Stimulated activated naive B cell treated with anti-CD40 and anti-IgM and Interleukin-4, amounts not matched to agents 10 μg/mL and 1 μg/mL and 100 μg/mL, for 72 hours (primary cell): ENCODE measurements around the gene BNC1.
A peak's percentile ranks its signal among the peaks of the same experiment; 100 is the strongest.

ENCODE experiments used
- ATAC-seq, 2 donors: fragments of 150-1000 bp; cut with Tn5 transposase; replicated peaks; 2 replicates each; pipeline ENCODE4 v1.10.0; 2021; ENCODE audit warnings: moderate library complexity in 1 of 2
- DNase-seq: peaks from one replicate; pipeline ENCODE4 v3.0.0; 2021
- H3K27ac Mint-ChIP-seq: one replicate; pipeline ENCODE4 v1.8.0; 2022; ENCODE audit warnings: mild to moderate bottlenecking, mixed read lengths
- H3K27me3 Mint-ChIP-seq, 2 donors: one replicate each; pipeline ENCODE4 v1.8.0; 2022; ENCODE audit warnings: mixed read lengths in 2 of 2
- H3K36me3 Mint-ChIP-seq, 2 donors: one replicate each; pipeline ENCODE4 v1.8.0; 2022; ENCODE audit warnings: mixed read lengths in 2 of 2, mild to moderate bottlenecking in 1 of 2
- H3K4me1 Mint-ChIP-seq, 2 donors: one replicate each; pipeline ENCODE4 v1.8.0; 2022; ENCODE audit warnings: mixed read lengths in 2 of 2, mild to moderate bottlenecking in 1 of 2
- H3K4me3 Mint-ChIP-seq, 2 donors: one replicate each; pipeline ENCODE4 v1.8.0; 2022; ENCODE audit warnings: mild to moderate bottlenecking in 2 of 2, mixed read lengths in 2 of 2, moderate library complexity in 1 of 2
- H3K9me3 Mint-ChIP-seq, 2 donors: one replicate each; pipeline ENCODE4 v1.8.0; 2022; ENCODE audit warnings: mixed read lengths in 2 of 2, mild to moderate bottlenecking in 1 of 2

The BNC1 gene

GRCh38 chr15:83306561-83306960 is 22.1 kb upstream of the BNC1 start:
- Mint-ChIP-seq H3K27ac (no peak overlapping the region), H3K4me3 (no peak overlapping the region), H3K9me3 (no peaks in the 10 kb centered on the region), H3K4me1 (no peaks in the 10 kb centered on the region), H3K27me3 (peaks cover 28 to 35% of the 10 kb centered on the region in 2 donors), H3K36me3 (no peaks in the 10 kb centered on the region)
- ATAC-seq (no peak), DNase-seq (no peak)

- Mint-ChIP-seq H3K9me3 (no peaks in the 10 kb centered on the region), H3K4me1 (no peaks in the 10 kb centered on the region), H3K36me3 (no peaks in the 10 kb centered on the region), H3K27me3 (peaks cover 28 to 42% of the 10 kb centered on the region in 2 donors), H3K27ac (no peak overlapping the region), H3K4me3 (no peak overlapping the region)
- DNase-seq = no peak
- ATAC-seq = no peak
These were observed 21.3 kb upstream of the BNC1 start for GRCh38 chr15:83305704-83306291.

- ATAC-seq (no peak), DNase-seq (no peak)
- no peaks in the 10 kb centered on the region for H3K36me3 Mint-ChIP-seq
- peaks cover 28 to 44% of the 10 kb centered on the region in 2 donors for H3K27me3 Mint-ChIP-seq
- H3K4me1 Mint-ChIP-seq = no peaks in the 10 kb centered on the region
- H3K4me3 Mint-ChIP-seq = no peak overlapping the region
- H3K27ac Mint-ChIP-seq = no peak overlapping the region
- no peaks in the 10 kb centered on the region for H3K9me3 Mint-ChIP-seq
These were observed 20.6 kb upstream of the BNC1 start for GRCh38 chr15:83304861-83305703.

- DNase-seq = no peak
- Mint-ChIP-seq H3K27me3 (peaks cover 33 to 50% of the 10 kb centered on the region in 2 donors), H3K4me1 (no peaks in the 10 kb centered on the region), H3K36me3 (no peaks in the 10 kb centered on the region), H3K4me3 (no peak overlapping the region), H3K9me3 (no peaks in the 10 kb centered on the region), H3K27ac (no peak overlapping the region)
- ATAC-seq = no peak
These were observed 19.1 kb upstream of the BNC1 start for GRCh38 chr15:83303535-83303934.

GRCh38 chr15:83300826-83301225 is 16.4 kb upstream of the BNC1 start:
- no peak overlapping the region for H3K27ac Mint-ChIP-seq
- no peak for DNase-seq
- no peak for ATAC-seq
- no peaks in the 10 kb centered on the region for H3K9me3 Mint-ChIP-seq
- no peak overlapping the region for H3K4me3 Mint-ChIP-seq
- H3K36me3 Mint-ChIP-seq = no peaks in the 10 kb centered on the region
- H3K4me1 Mint-ChIP-seq = no peaks in the 10 kb centered on the region
- H3K27me3 Mint-ChIP-seq = peaks cover 38 to 54% of the 10 kb centered on the region in 2 donors

- peaks cover 37 to 48% of the 10 kb centered on the region in 2 donors for H3K27me3 Mint-ChIP-seq
- DNase-seq = no peak
- H3K4me1 Mint-ChIP-seq = no peaks in the 10 kb centered on the region
- ATAC-seq = no peak
- no peak overlapping the region for H3K4me3 Mint-ChIP-seq
- H3K27ac Mint-ChIP-seq = no peak overlapping the region
- H3K36me3 Mint-ChIP-seq = no peaks in the 10 kb centered on the region
- no peaks in the 10 kb centered on the region for H3K9me3 Mint-ChIP-seq
These were observed 15.0 kb upstream of the BNC1 start for GRCh38 chr15:83299462-83299861.

- Mint-ChIP-seq H3K9me3 (no peaks in the 10 kb centered on the region), H3K4me3 (no peak overlapping the region), H3K27ac (no peak overlapping the region), H3K36me3 (no peaks in the 10 kb centered on the region), H3K4me1 (no peaks in the 10 kb centered on the region), H3K27me3 (peaks cover 21 to 24% of the 10 kb centered on the region in 2 donors)
- no peak for ATAC-seq
- DNase-seq = no peak
These were observed 11.0 kb upstream of the BNC1 start for GRCh38 chr15:83295417-83295816.

- no peak for ATAC-seq
- Mint-ChIP-seq H3K36me3 (no peaks in the 10 kb centered on the region), H3K4me3 (no peak overlapping the region), H3K4me1 (no peaks in the 10 kb centered on the region), H3K9me3 (no peaks in the 10 kb centered on the region), H3K27me3 (peaks cover 24 to 34% of the 10 kb centered on the region in 2 donors), H3K27ac (no peak overlapping the region)
- DNase-seq = no peak
These were observed 8.7 kb upstream of the BNC1 start for GRCh38 chr15:83293201-83293600.

GRCh38 chr15:83292317-83292716 is 7.9 kb upstream of the BNC1 start:
- Mint-ChIP-seq H3K36me3 (no peaks in the 10 kb centered on the region), H3K4me1 (no peaks in the 10 kb centered on the region), H3K9me3 (no peaks in the 10 kb centered on the region), H3K27me3 (peaks cover 33 to 38% of the 10 kb centered on the region in 2 donors), H3K27ac (no peak overlapping the region), H3K4me3 (no peak overlapping the region)
- ATAC-seq = no peak
- no peak for DNase-seq

- Mint-ChIP-seq H3K4me3 (no peak overlapping the region), H3K9me3 (no peaks in the 10 kb centered on the region), H3K27me3 (peaks cover 39 to 43% of the 10 kb centered on the region in 2 donors), H3K4me1 (no peaks in the 10 kb centered on the region), H3K36me3 (no peaks in the 10 kb centered on the region), H3K27ac (no peak overlapping the region)
- ATAC-seq (no peak), DNase-seq (no peak)
These were observed 5.8 kb upstream of the BNC1 start for GRCh38 chr15:83290236-83290635.

- no peaks in the 10 kb centered on the region for H3K9me3 Mint-ChIP-seq
- H3K4me3 Mint-ChIP-seq = no peak overlapping the region
- no peak for DNase-seq
- H3K27ac Mint-ChIP-seq = no peak overlapping the region
- H3K27me3 Mint-ChIP-seq = peaks cover 39 to 42% of the 10 kb centered on the region in 2 donors
- ATAC-seq = no peak
- no peaks in the 10 kb centered on the region for H3K36me3 Mint-ChIP-seq
- H3K4me1 Mint-ChIP-seq = no peaks in the 10 kb centered on the region
These were observed 4.7 kb upstream of the BNC1 start for GRCh38 chr15:83289160-83289559.

GRCh38 chr15:83288381-83288801 is 3.9 kb upstream of the BNC1 start:
- Mint-ChIP-seq H3K27me3 (peaks cover 43 to 48% of the 10 kb centered on the region in 2 donors), H3K4me1 (peaks cover 0 to 2% of the 10 kb centered on the region in 2 donors), H3K9me3 (no peaks in the 10 kb centered on the region), H3K36me3 (no peaks in the 10 kb centered on the region), H3K27ac (no peak overlapping the region), H3K4me3 (no peak overlapping the region)
- ATAC-seq = no peak
- DNase-seq = no peak

GRCh38 chr15:83287541-83288027 is 3.1 kb upstream of the BNC1 start:
- ATAC-seq (no peak), DNase-seq (no peak)
- no peak overlapping the region for H3K4me3 Mint-ChIP-seq
- no peaks in the 10 kb centered on the region for H3K9me3 Mint-ChIP-seq
- H3K27ac Mint-ChIP-seq = no peak overlapping the region
- H3K4me1 Mint-ChIP-seq = peaks cover 0 to 6% of the 10 kb centered on the region in 2 donors
- H3K36me3 Mint-ChIP-seq = peaks cover 0 to 1% of the 10 kb centered on the region in 2 donors
- peaks cover 49 to 55% of the 10 kb centered on the region in 2 donors for H3K27me3 Mint-ChIP-seq

- no peak for ATAC-seq
- Mint-ChIP-seq H3K27ac (no peak overlapping the region), H3K4me1 (peaks cover 0 to 6% of the 10 kb centered on the region in 2 donors), H3K9me3 (no peaks in the 10 kb centered on the region), H3K27me3 (peaks cover 55 to 63% of the 10 kb centered on the region in 2 donors), H3K4me3 (peak overlapping the region in 1 of 2 donors; percentile 15), H3K36me3 (peaks cover 0 to 1% of the 10 kb centered on the region in 2 donors)
- DNase-seq = no peak
These were observed 1.6 kb upstream of the BNC1 start for GRCh38 chr15:83285979-83286553.
